CD14-positive monocyte (primary cell): ENCODE data around the gene THSD7A. TPM values are rescaled to one million over a fixed set of nuclear protein-coding genes. Genes with fewer than 3 reads are reported as not detected.

Experiments used
- DNase-seq, 3 donors: peaks; one replicate each; pipeline ENCODE4 v3.0.0-alpha.2; 2011 to 2022
- H2AFZ ChIP-seq: 2 replicates; pipeline ENCODE4 v1.6.0; 2012; ENCODE audit warnings: mild to moderate bottlenecking, low read depth, low read length, inconsistent platforms; ENCODE audit not compliant: insufficient read depth, poor library complexity, severe bottlenecking
- H3K27ac ChIP-seq, 2 donors: 1 replicate in 1 of 2; 2 replicates in 1 of 2; pipeline ENCODE4 v1.5.1; 2012 to 2013; ENCODE audit warnings: low read length in 2 of 2, control low read depth in 1 of 2, inconsistent platforms in 1 of 2, low read depth in 1 of 2, mild to moderate bottlenecking in 1 of 2
- H3K27me3 ChIP-seq, 2 donors: one replicate each; pipeline versions ENCODE4 v1.6.0 to v1.6.1; 2011 to 2013; ENCODE audit warnings: low read length in 2 of 2; ENCODE audit not compliant: control insufficient read depth in 2 of 2, insufficient read depth in 2 of 2
- H3K36me3 ChIP-seq, 2 donors: replicated peaks in 1 of 2; 1 replicate in 1 of 2; 2 replicates in 1 of 2; pipeline versions ENCODE4 v1.5.1 to v1.6.1; 2012 to 2013; ENCODE audit warnings: low read length in 2 of 2, control low read depth in 1 of 2, inconsistent platforms in 1 of 2, mild to moderate bottlenecking in 1 of 2; ENCODE audit not compliant: insufficient read depth in 2 of 2, control insufficient read depth in 1 of 2
- H3K4me1 ChIP-seq, 2 donors: 1 replicate in 1 of 2; 2 replicates in 1 of 2; pipeline versions ENCODE4 v1.5.1 to v1.6.1; 2012 to 2013; ENCODE audit warnings: low read length in 2 of 2, control low read depth in 1 of 2, inconsistent platforms in 1 of 2, mild to moderate bottlenecking in 1 of 2, moderate library complexity in 1 of 2; ENCODE audit not compliant: insufficient read depth in 2 of 2, control insufficient read depth in 1 of 2
- H3K4me2 ChIP-seq: replicated peaks from 2 replicates; pipeline ENCODE3; 2012; ENCODE audit warnings: low read length, moderate library complexity, mild to moderate bottlenecking; ENCODE audit not compliant: poor library complexity, severe bottlenecking; ENCODE audit errors: extremely low read depth
- H3K4me3 ChIP-seq, 3 experiments: fragments of 200-600 bp in 1 of 3; sonication (generic) in 1 of 3; replicated peaks in 1 of 3; 1 replicate in 2 of 3; 2 replicates in 1 of 3; pipeline ENCODE4 v1.5.1; 2011 to 2013; ENCODE audit warnings: low read length in 3 of 3, mild to moderate bottlenecking in 3 of 3, control low read depth in 2 of 3, low read depth in 2 of 3, inconsistent platforms in 1 of 3, moderate library complexity in 1 of 3
- H3K79me2 ChIP-seq: 2 replicates; pipeline ENCODE4 v1.6.0; 2012; ENCODE audit warnings: mild to moderate bottlenecking, control low read depth, inconsistent platforms, low read length, moderate library complexity; ENCODE audit not compliant: insufficient read depth
- H3K9ac ChIP-seq: 2 replicates; pipeline ENCODE4 v1.6.0; 2017; ENCODE audit warnings: low read length, mild to moderate bottlenecking; ENCODE audit not compliant: insufficient read depth, poor library complexity, severe bottlenecking
- H3K9me3 ChIP-seq, 2 donors: replicated peaks in 1 of 2; 1 replicate in 1 of 2; 2 replicates in 1 of 2; pipeline versions ENCODE4 v1.5.1 to v1.6.1; 2012 to 2013; ENCODE audit warnings: low read length in 2 of 2, control low read depth in 1 of 2; ENCODE audit not compliant: control insufficient read depth in 1 of 2, insufficient read depth in 1 of 2
- H4K20me1 ChIP-seq: 2 replicates; pipeline ENCODE4 v1.6.0; 2012; ENCODE audit warnings: mild to moderate bottlenecking, low read length, control low read depth, moderate library complexity; ENCODE audit not compliant: insufficient read depth
- H3K27ac Mint-ChIP-seq, 7 donors: one replicate each; pipeline ENCODE4 v1.8.0; 2020; ENCODE audit warnings: mild to moderate bottlenecking in 7 of 7, mixed read lengths in 7 of 7, moderate library complexity in 6 of 7, inconsistent platforms in 2 of 7
- H3K27me3 Mint-ChIP-seq, 3 donors: one replicate each; pipeline ENCODE4 v1.8.0; 2021 to 2022; ENCODE audit warnings: low read depth in 3 of 3, mild to moderate bottlenecking in 3 of 3, mixed read lengths in 3 of 3, moderate library complexity in 3 of 3, inconsistent platforms in 1 of 3
- H3K36me3 Mint-ChIP-seq, 2 donors: one replicate each; pipeline ENCODE4 v1.8.0; 2020; ENCODE audit warnings: mixed read lengths in 2 of 2, inconsistent platforms in 1 of 2, mild to moderate bottlenecking in 1 of 2
- H3K4me1 Mint-ChIP-seq: one replicate; pipeline ENCODE4 v1.8.0; 2020; ENCODE audit warnings: mild to moderate bottlenecking, mixed read lengths
- H3K4me3 Mint-ChIP-seq, 2 donors: one replicate each; pipeline ENCODE4 v1.8.0; 2020; ENCODE audit warnings: mild to moderate bottlenecking in 2 of 2, mixed read lengths in 2 of 2, moderate library complexity in 1 of 2
- H3K9me3 Mint-ChIP-seq, 7 donors: one replicate each; pipeline ENCODE4 v1.8.0; 2020 to 2022; ENCODE audit warnings: mixed read lengths in 7 of 7, mild to moderate bottlenecking in 6 of 7, moderate library complexity in 6 of 7, inconsistent platforms in 2 of 7
- WGBS: methylation state at CpG from one replicate; pipeline ENCODE4 v1.1.5; 2013; ENCODE audit warnings: missing lambda C conversion rate; ENCODE audit not compliant: insufficient coverage; 5-methylcytosine and 5-hydroxymethylcytosine counted together
- intact Hi-C, 2 donors: fragments of 100-400 bp; cut with micrococcal nuclease; formaldehyde crosslinking; loops; one replicate each; pipeline versions ENCODE4 v1.15.0 to v1.15.1; 2023
- polyA plus RNA-seq, 3 donors: library from polyadenylated mRNA; depleted of rRNA in 1 of 3; unstranded in 2 of 3; stranded (reverse) in 1 of 3; fragments of 300-500 nt in 2 of 3; fragments of >200 nt in 1 of 3; fragmentation: Illumina TruSeq in 2 of 3; gene quantifications; 1 replicate in 2 of 3; 2 replicates in 1 of 3; pipeline ENCODE4 v1.2.3, GENCODE V29; 2012 to 2021
- TF ChIP-seq, protein P1 (sequence below): fragments of 200-600 bp; IDR thresholded peaks from one replicate; pipeline ENCODE4 v1.8.0; 2022; ENCODE audit warnings: antibody characterized with exemption, mild to moderate bottlenecking

THSD7A gene
- polyA plus RNA-seq, 3 donors, result under 0.01 TPM; not detected in 2

DNA sequence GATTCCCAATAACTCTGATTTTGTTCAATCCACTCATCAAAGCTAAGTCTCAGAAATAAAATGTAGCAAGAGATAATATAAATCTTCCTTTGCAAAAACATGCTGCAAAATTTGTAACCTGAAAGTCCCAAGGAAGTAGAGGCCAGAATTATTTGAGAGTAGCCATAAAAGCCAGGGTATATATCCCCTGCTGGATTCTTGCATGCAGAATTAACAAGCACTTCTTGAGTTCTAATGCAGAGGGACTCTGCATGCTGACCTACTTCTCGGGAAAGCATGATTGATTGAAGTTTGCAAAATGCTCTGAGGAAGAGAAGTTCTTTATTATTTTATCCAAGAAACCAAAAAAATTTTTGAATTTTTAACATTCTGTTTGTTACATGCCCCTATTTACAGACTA, 121.6 kb downstream of the THSD7A start:
- Histone ChIP-seq H3K9ac (no peak overlapping the region), H3K27ac (no peak overlapping the region), H2AFZ (no peak overlapping the region), H3K4me1 (no peaks in the 10 kb centered on the region), H4K20me1 (no peaks in the 10 kb centered on the region), H3K36me3 (no peaks in the 10 kb centered on the region), H3K4me3 (no peak overlapping the region), H3K79me2 (no peaks in the 10 kb centered on the region), H3K4me2 (no peak overlapping the region), H3K27me3 (no peaks in the 10 kb centered on the region), H3K9me3 (no peaks in the 10 kb centered on the region)
- Mint-ChIP-seq H3K9me3 (no peaks in the 10 kb centered on the region), H3K4me3 (no peak overlapping the region), H3K27ac (no peak overlapping the region), H3K4me1 (no peaks in the 10 kb centered on the region), H3K36me3 (no peaks in the 10 kb centered on the region), H3K27me3 (no peaks in the 10 kb centered on the region)
- TF ChIP-seq, protein P1, sequence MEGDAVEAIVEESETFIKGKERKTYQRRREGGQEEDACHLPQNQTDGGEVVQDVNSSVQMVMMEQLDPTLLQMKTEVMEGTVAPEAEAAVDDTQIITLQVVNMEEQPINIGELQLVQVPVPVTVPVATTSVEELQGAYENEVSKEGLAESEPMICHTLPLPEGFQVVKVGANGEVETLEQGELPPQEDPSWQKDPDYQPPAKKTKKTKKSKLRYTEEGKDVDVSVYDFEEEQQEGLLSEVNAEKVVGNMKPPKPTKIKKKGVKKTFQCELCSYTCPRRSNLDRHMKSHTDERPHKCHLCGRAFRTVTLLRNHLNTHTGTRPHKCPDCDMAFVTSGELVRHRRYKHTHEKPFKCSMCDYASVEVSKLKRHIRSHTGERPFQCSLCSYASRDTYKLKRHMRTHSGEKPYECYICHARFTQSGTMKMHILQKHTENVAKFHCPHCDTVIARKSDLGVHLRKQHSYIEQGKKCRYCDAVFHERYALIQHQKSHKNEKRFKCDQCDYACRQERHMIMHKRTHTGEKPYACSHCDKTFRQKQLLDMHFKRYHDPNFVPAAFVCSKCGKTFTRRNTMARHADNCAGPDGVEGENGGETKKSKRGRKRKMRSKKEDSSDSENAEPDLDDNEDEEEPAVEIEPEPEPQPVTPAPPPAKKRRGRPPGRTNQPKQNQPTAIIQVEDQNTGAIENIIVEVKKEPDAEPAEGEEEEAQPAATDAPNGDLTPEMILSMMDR, result no peak
- intact Hi-C loops, result no loop called here
- WGBS, result no CpG with 5 or more reads among the region's 1 CpG
- DNase-seq, result no peak

DNA sequence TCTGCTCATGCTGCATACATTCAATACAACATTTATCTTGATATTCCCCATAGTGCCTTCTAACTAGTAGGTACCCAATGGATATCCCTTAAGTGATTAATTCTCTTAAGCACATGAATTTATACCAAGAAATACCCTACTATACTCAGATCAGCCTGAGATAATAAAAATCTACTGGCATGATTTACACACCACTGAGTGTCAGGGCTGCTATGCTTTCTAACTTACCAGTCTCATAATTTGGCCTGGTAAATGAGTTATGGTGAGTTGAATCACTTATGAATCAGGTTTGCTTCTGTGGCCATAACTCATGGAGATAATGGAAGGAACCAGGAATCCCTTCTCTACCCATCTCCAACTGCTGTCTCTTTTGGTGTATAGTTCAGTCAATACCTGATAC, 122.8 kb downstream of the THSD7A start:
- no peak for DNase-seq
- Histone ChIP-seq H3K79me2 (no peaks in the 10 kb centered on the region), H3K9ac (no peak overlapping the region), H3K4me1 (no peaks in the 10 kb centered on the region), H3K4me2 (no peak overlapping the region), H3K27ac (no peak overlapping the region), H2AFZ (no peak overlapping the region), H4K20me1 (no peaks in the 10 kb centered on the region), H3K36me3 (no peaks in the 10 kb centered on the region), H3K27me3 (no peaks in the 10 kb centered on the region), H3K9me3 (no peaks in the 10 kb centered on the region), H3K4me3 (no peak overlapping the region)
- TF ChIP-seq, protein P1, result no peak
- no peaks in the 10 kb centered on the region for H3K4me1 Mint-ChIP-seq
- H3K4me3 Mint-ChIP-seq, result no peak overlapping the region
- H3K27me3 Mint-ChIP-seq, result no peaks in the 10 kb centered on the region
- no peak overlapping the region for H3K27ac Mint-ChIP-seq
- no peaks in the 10 kb centered on the region for H3K36me3 Mint-ChIP-seq
- intact Hi-C loops, result no loop called here
- H3K9me3 Mint-ChIP-seq, result no peaks in the 10 kb centered on the region
